OCI-LY3 (cell line): ENCODE data around the gene C10orf90.

Experiments
- H2AFZ ChIP-seq: fragments of 200-600, 300-600 bp; shearing (Covaris generic); 2 replicates; pipeline ENCODE4 v1.6.0; 2014; ENCODE audit warnings: antibody characterized with exemption, low read depth, low read length
- H3K27ac ChIP-seq: fragments of 200-600, 300-600 bp; sonication (generic); 2 replicates; pipeline ENCODE4 v1.5.1; 2014; ENCODE audit warnings: mild to moderate bottlenecking, low read length, moderate library complexity, mixed read lengths
- H3K27me3 ChIP-seq: fragments of 200-600, 300-600 bp; sonication (generic); 2 replicates; pipeline ENCODE4 v1.6.1; 2014; ENCODE audit warnings: low read depth, low read length, mixed read lengths
- H3K36me3 ChIP-seq: fragments of 200-600, 300-600 bp; sonication (generic); replicated peaks from 2 replicates; pipeline ENCODE3; 2014; ENCODE audit warnings: low read depth, low read length, mixed read lengths
- H3K4me1 ChIP-seq: fragments of 300-600, 200-600 bp; sonication (generic); 2 replicates; pipeline ENCODE4 v1.6.1; 2014; ENCODE audit warnings: low read length, mixed read lengths
- H3K4me2 ChIP-seq: fragments of 200-600, 300-600 bp; sonication (generic); 2 replicates; pipeline ENCODE4 v1.6.1; 2014; ENCODE audit warnings: low read length, mixed read lengths
- H3K4me3 ChIP-seq: fragments of 300-600, 200-600 bp; sonication (generic); 2 replicates; pipeline ENCODE4 v1.5.1; 2014; ENCODE audit warnings: antibody characterized with exemption, mild to moderate bottlenecking, low read length, moderate library complexity
- H3K79me2 ChIP-seq: fragments of 300-600, 200-600 bp; shearing (Covaris generic); 2 replicates; pipeline ENCODE4 v1.6.1; 2014; ENCODE audit warnings: mild to moderate bottlenecking, low read length, mixed read lengths
- H3K9ac ChIP-seq: fragments of 300-600, 200-600 bp; shearing (Covaris generic); 2 replicates; pipeline ENCODE4 v1.6.0; 2014; ENCODE audit warnings: mild to moderate bottlenecking, low read length, moderate library complexity
- H3K9me3 ChIP-seq: fragments of 200-600, 300-600 bp; shearing (Covaris generic); 2 replicates; pipeline ENCODE4 v1.6.1; 2014; ENCODE audit warnings: low read length, mixed read lengths; ENCODE audit not compliant: insufficient read depth
- H4K20me1 ChIP-seq: fragments of 200-600, 300-600 bp; sonication (generic); 2 replicates; pipeline ENCODE4 v1.6.1; 2016; ENCODE audit warnings: low read length, mixed read lengths; ENCODE audit not compliant: insufficient read depth
- EZH2phosphoT487 ChIP-seq: fragments of 200-600 bp; shearing (Covaris generic); IDR thresholded peaks from 2 replicates; pipeline ENCODE4 v1.6.1; 2018; ENCODE audit warnings: antibody characterized with exemption, mixed run types, low read depth
- TF ChIP-seq, protein P1 (sequence below): fragments of 200-600, 300-600 bp; sonication (generic); IDR thresholded peaks from 2 replicates; pipeline ENCODE4 v1.5.1; 2014; ENCODE audit warnings: antibody characterized with exemption, low read length, low read depth

Gene C10orf90

DNA sequence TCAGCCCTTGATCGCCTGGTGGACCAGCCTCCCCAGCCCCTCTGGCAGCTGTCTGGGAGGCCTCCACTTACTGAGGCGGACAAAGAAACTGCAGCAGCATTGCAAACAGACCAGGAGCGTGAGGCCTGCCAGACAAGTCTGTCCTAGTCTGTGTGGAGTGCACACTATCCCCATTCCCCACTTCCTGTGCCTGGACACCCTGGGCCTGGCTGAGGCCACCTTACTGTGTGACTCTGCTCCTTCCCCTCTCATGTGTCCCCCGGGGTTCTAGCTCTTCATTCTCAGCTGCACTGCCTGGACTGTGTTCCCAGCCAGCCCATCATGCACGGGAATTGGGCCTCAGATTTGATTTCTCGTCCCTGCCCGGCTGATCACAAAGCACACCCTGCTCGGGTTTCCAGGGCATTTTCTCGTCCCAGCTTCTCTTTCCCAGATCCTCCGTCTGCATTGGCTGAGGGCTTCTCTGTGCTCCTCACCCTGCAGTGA is 16.7 kb upstream of the C10orf90 start:
- Histone ChIP-seq H3K4me2 (no peak overlapping the region), H3K27me3 (no peaks in the 10 kb centered on the region), H3K4me1 (no peaks in the 10 kb centered on the region), H3K79me2 (no peaks in the 10 kb centered on the region), H3K36me3 (no peaks in the 10 kb centered on the region), H3K4me3 (no peak overlapping the region), H2AFZ (no peak overlapping the region), H3K9me3 (no peaks in the 10 kb centered on the region), H4K20me1 (no peaks in the 10 kb centered on the region), H3K9ac (no peak overlapping the region), H3K27ac (no peak overlapping the region)
- TF ChIP-seq EZH2phosphoT487: no peak
- TF ChIP-seq, protein P1, sequence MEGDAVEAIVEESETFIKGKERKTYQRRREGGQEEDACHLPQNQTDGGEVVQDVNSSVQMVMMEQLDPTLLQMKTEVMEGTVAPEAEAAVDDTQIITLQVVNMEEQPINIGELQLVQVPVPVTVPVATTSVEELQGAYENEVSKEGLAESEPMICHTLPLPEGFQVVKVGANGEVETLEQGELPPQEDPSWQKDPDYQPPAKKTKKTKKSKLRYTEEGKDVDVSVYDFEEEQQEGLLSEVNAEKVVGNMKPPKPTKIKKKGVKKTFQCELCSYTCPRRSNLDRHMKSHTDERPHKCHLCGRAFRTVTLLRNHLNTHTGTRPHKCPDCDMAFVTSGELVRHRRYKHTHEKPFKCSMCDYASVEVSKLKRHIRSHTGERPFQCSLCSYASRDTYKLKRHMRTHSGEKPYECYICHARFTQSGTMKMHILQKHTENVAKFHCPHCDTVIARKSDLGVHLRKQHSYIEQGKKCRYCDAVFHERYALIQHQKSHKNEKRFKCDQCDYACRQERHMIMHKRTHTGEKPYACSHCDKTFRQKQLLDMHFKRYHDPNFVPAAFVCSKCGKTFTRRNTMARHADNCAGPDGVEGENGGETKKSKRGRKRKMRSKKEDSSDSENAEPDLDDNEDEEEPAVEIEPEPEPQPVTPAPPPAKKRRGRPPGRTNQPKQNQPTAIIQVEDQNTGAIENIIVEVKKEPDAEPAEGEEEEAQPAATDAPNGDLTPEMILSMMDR: no peak

- no peak overlapping the region for H3K4me2 ChIP-seq
- no peaks in the 10 kb centered on the region for H3K9me3 ChIP-seq
- H2AFZ ChIP-seq: no peak overlapping the region
- H3K27ac ChIP-seq: no peak overlapping the region
- no peaks in the 10 kb centered on the region for H3K79me2 ChIP-seq
- no peak for TF ChIP-seq EZH2phosphoT487
- TF ChIP-seq, protein P1: no peak
- H3K36me3 ChIP-seq: no peaks in the 10 kb centered on the region
- no peak overlapping the region for H3K9ac ChIP-seq
- H4K20me1 ChIP-seq: no peaks in the 10 kb centered on the region
- no peaks in the 10 kb centered on the region for H3K4me1 ChIP-seq
- no peak overlapping the region for H3K4me3 ChIP-seq
- no peaks in the 10 kb centered on the region for H3K27me3 ChIP-seq
Measured at GRCh38 chr10:126686719-126687118, 16.2 kb upstream of the C10orf90 start.

DNA sequence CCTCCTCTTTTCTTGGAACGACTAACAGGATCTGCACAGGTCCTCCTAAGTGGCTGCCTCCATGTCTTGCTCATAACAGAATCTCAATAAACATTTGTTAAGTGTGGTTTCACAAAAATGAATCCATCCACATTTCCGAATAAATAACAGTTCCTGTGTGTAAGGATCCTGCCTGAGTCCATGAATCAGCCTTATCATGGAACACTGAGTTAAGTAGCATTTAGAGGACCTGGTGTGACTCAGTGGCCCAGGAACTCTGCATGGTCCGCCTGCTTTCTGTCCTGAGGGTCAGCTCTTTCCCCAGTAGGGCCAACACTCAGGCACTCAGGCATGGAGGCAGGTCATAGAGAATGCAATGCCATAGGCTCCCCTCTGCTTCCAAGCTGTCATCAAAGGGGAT is 15.8 kb upstream of the C10orf90 start:
- Histone ChIP-seq H3K9me3 (no peaks in the 10 kb centered on the region), H2AFZ (no peak overlapping the region), H3K4me3 (no peak overlapping the region), H3K79me2 (no peaks in the 10 kb centered on the region), H3K36me3 (no peaks in the 10 kb centered on the region), H3K4me1 (no peaks in the 10 kb centered on the region), H3K27ac (no peak overlapping the region), H3K4me2 (no peak overlapping the region), H3K9ac (no peak overlapping the region), H4K20me1 (no peaks in the 10 kb centered on the region), H3K27me3 (no peaks in the 10 kb centered on the region)
- TF ChIP-seq, protein P1: no peak
- no peak for TF ChIP-seq EZH2phosphoT487

DNA sequence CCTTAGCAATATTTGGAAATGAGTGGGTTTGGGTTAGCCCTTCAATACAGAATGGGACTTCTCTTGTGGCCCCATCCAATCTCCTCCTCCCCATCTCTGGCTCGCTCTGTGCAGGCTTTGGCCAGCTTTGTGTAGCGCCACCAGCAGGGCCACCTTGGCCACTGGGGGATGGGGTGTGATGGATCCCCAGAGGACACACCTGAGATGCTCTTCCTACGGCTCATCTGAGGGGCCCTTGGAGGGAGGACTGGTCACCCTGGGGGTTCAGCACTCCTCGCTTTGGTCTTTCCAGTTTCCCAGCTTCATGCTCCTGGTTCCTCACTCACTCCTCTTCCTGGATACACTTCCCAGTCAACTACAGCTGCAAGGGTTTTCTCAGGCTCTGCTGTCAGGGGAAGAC is 15.3 kb upstream of the C10orf90 start:
- no peak overlapping the region for H3K4me3 ChIP-seq
- no peak overlapping the region for H2AFZ ChIP-seq
- no peaks in the 10 kb centered on the region for H3K27me3 ChIP-seq
- H3K36me3 ChIP-seq: no peaks in the 10 kb centered on the region
- H3K27ac ChIP-seq: no peak overlapping the region
- no peak overlapping the region for H3K9ac ChIP-seq
- H3K4me2 ChIP-seq: no peak overlapping the region
- TF ChIP-seq, protein P1: no peak
- TF ChIP-seq EZH2phosphoT487: no peak
- no peaks in the 10 kb centered on the region for H3K9me3 ChIP-seq
- H4K20me1 ChIP-seq: no peaks in the 10 kb centered on the region
- no peaks in the 10 kb centered on the region for H3K79me2 ChIP-seq
- no peaks in the 10 kb centered on the region for H3K4me1 ChIP-seq
